GM21515 (cell line): ENCODE results near the gene LHFPL5.

Source experiments
- ATAC-seq: cut with Tn5 transposase; IDR thresholded peaks from one replicate; pipeline ENCODE4 v1.9.1; 2021; ENCODE audit not compliant: unreplicated experiment

LHFPL5 gene

GRCh38 chr6:35850208-35850607 lies 45.1 kb downstream of the LHFPL5 start:
- ATAC-seq: no peak

- ATAC-seq: no peak
Observed at GRCh38 chr6:35852994-35853393, 47.8 kb downstream of the LHFPL5 start.

- ATAC-seq: no peak
Observed at GRCh38 chr6:35856250-35856649, 51.1 kb downstream of the LHFPL5 start.

- ATAC-seq: no peak
Observed at GRCh38 chr6:35857853-35858252, 52.7 kb downstream of the LHFPL5 start.

GRCh38 chr6:35859367-35859766 lies 54.2 kb downstream of the LHFPL5 start:
- ATAC-seq: no peak
